C4-2B (cell line): Measurements from ENCODE around the gene CTNNA3.

Experiments used
- H3K27ac ChIP-seq: fragments of 450-650 bp; 2 replicates; pipeline ENCODE4 v1.5.1; 2017
- ZFX ChIP-seq: fragments of 450-650 bp; IDR thresholded peaks from 2 replicates; pipeline ENCODE4 v1.6.1; 2017
- TF ChIP-seq, protein P1 (sequence below): fragments of 450-650 bp; conservative IDR thresholded peaks from 2 replicates; pipeline ENCODE4 v1.5.1; 2017; ENCODE audit warnings: mild to moderate bottlenecking

Gene CTNNA3

DNA sequence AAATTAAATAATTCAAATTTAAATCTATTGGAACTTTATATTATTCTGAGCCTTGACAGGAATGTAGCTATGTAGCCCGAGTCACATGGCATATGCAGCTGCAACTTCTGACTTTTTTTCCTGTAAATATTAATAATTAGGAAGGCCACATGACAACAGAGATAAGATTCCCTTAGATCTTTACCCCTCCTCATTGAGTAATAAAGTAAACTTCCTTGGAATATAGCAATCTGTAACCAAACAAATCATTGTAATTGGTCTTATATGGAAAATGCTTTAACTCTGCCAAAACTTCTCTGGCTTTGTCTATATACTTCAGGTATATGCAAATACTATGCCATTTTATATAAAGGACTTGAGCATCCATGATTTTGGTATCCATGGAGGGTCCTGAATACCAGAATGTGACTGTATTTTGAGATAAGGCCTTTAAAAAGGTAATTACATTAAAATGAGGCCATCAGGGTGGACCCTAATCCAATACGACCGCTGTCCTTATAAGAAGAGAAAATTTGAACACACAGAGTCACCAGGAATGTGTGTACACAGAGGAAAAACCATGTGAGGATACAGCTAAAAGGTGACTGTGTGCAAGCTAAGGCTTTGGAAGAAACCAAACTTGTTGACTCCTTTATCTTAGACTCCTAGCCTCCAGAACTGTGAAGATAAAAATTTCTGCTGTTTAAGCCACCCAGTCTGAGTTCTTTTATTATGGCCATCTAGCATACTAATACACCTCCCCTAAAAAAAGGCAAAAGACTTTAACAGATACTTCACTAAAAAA, 222.0 kb downstream of the CTNNA3 start:
- TF ChIP-seq ZFX = no peak

DNA sequence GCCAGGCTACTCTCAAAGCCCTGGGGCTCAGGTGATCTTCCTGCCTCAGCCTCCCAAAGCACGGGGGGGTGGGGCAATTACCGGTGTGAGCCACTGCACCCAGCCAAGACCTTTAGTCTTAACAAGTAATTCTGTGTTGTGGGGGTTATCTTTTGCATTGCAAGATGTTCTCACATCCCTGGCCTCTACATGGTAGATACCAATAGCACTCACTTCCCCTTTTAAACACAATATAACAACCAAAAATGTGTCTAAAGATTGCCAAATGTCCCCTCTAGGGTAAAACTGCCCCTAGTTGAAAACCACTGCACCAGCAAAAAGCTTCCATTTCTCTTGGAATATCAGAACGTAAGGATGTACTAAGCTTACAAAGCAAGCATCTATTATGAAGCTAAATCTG, 225.0 kb downstream of the CTNNA3 start:
- no peak overlapping the region for H3K27ac ChIP-seq
- TF ChIP-seq ZFX = no peak
- TF ChIP-seq, protein P1, sequence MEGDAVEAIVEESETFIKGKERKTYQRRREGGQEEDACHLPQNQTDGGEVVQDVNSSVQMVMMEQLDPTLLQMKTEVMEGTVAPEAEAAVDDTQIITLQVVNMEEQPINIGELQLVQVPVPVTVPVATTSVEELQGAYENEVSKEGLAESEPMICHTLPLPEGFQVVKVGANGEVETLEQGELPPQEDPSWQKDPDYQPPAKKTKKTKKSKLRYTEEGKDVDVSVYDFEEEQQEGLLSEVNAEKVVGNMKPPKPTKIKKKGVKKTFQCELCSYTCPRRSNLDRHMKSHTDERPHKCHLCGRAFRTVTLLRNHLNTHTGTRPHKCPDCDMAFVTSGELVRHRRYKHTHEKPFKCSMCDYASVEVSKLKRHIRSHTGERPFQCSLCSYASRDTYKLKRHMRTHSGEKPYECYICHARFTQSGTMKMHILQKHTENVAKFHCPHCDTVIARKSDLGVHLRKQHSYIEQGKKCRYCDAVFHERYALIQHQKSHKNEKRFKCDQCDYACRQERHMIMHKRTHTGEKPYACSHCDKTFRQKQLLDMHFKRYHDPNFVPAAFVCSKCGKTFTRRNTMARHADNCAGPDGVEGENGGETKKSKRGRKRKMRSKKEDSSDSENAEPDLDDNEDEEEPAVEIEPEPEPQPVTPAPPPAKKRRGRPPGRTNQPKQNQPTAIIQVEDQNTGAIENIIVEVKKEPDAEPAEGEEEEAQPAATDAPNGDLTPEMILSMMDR = no peak

More for the DNA sequence above, 222.0 kb downstream of the CTNNA3 start:
- no peak overlapping the region for H3K27ac ChIP-seq

DNA sequence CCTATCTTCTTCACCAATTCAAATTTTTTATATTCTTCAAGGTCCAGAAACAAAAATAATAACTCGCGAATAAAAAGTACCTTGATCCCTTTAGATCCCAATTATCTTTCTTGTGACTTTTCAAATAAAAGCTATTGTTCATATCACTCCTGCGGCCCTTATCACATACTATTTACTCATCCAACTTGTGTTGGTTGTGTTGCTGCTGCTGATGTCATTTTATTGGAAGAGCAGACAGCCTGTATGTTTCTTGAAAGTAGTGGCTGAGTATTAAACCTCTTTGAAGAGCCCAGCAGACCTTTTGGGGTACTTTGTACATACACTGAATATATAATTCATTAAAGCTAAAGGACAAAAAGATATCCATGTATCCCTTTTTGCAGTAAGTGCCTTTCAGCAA, 231.7 kb downstream of the CTNNA3 start:
- TF ChIP-seq, protein P1 = no peak
- no peak for TF ChIP-seq ZFX
- H3K27ac ChIP-seq = no peak overlapping the region

DNA sequence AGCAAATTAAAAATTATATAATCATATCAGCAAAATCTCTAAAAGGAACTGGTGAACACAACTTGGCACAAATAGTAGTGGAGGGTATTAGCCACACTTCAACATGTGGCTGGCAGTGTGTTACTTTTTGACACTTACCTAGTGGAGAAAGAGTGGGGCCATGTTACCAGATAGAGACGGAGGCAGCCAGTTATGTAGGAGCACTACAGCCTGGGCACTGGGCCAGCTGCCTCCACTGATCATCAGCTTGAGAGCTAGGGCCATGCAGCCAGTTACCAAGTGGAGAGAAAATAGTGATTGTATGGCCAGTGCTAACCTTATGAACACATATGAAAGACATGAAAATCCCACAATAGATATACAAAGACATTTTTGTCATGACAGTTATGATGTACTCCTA, 243.1 kb downstream of the CTNNA3 start:
- no peak for TF ChIP-seq ZFX
- TF ChIP-seq, protein P1 = no peak
- H3K27ac ChIP-seq = no peak overlapping the region

DNA sequence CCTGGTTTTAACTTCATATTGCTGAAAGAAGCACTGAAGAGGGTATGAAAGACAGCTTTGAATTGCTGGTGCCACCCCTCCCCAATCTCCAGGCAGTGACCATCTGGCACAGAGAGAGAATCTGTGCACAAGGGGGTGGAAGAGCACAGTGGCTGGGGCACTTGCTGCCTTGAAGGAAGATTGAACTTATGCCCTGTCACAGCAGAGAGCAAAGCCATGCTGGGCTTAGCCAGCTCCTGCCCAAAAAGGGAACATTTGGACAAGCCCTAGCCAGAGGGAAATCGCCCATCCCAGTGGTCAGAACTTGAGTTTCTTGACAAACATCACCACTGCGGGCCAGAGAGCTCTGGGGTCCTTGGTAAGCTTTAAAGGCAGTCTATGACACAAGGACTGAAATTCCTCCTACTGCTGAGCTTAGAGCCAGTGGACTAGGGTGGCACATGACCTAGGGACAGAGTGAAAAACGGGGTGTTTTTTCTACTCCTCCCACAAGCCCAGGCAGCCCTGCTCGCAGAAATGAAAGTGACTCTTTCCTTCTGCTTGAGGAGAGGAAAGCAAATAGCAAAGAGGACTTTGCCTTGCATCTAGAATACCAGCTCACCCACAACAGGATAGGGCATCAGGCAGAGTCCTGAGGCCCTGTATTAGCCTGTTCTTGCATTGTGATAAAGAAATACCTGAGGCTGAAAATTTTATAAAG, 257.2 kb downstream of the CTNNA3 start:
- TF ChIP-seq ZFX = no peak
- TF ChIP-seq, protein P1 = no peak
- H3K27ac ChIP-seq = no peak overlapping the region

DNA sequence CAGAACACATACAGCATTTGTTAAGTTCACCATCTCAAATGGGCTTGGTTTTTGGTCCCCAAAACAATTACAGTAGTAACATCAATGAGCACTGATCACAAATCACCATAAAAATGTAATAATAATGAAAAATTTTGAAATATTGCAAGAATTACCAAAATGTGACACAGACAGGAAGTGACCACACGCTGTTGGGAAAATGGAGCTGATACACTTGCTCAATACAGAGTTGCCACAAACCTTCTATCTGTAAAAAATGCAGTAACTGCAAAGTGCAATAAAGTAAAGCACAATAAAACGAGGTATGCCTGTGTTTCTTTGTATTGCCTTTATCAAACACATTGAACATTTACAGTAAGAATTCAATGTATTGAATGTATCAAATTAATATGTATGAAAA, 262.7 kb downstream of the CTNNA3 start:
- TF ChIP-seq, protein P1 = no peak
- TF ChIP-seq ZFX = no peak
- no peak overlapping the region for H3K27ac ChIP-seq

DNA sequence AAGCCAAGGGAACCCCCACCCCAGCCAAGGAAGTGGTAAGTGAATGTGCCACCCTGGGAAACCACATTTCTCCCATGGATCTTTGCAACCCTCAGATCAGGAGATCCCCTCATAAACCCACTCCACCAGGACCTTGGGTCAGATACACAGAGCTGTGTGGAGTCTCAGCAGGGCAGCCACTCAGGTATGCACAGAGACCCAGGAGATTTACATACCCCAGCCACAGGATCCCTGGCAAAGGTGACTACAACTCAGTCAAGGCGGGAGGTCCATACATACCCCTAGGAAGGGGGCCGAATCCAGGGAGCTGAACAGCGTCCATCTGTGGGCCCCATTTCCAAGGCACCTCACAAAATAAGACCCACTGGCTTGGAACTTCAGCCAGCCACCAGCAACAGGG, 293.4 kb downstream of the CTNNA3 start:
- no peak for TF ChIP-seq ZFX
- TF ChIP-seq, protein P1 = no peak
- H3K27ac ChIP-seq = no peak overlapping the region
